Panc1 (cell line): Measurements from ENCODE around the gene EEF1AKMT1. TPM values are rescaled to one million over a fixed set of nuclear protein-coding genes. Genes with fewer than 3 reads are reported as not detected.

Source experiments
- ATAC-seq: fragments of 200-7000 bp; cut with Tn5 transposase; 2 replicates; pipeline ENCODE4 v1.9.1; 2020; ENCODE audit warnings: mild to moderate bottlenecking, moderate library complexity
- BruUV-seq: library from RNA; stranded (reverse); fragments of 400-500 nt; replicated peaks from 2 replicates; lab custom pipeline; 2021; lab: Mats Ljungman, UMichigan
- CTCF ChIA-PET: fragments of 300-600 bp; sonication (Branson Sonifier 250); formaldehyde crosslinking; loops from one replicate; lab custom pipeline; 2022; ENCODE audit warnings: antibody characterized with exemption; lab: Charles Lee
- POLR2A ChIA-PET: fragments of 300-600 bp; sonication (Branson Sonifier 250); formaldehyde crosslinking; loops from one replicate; lab custom pipeline; 2022; ENCODE audit warnings: antibody characterized with exemption; lab: Charles Lee
- DNase-seq: peaks from one replicate; pipeline ENCODE4 v3.0.0-alpha.2; 2010; ENCODE audit warnings: low read depth, low spot score
- H3K27ac ChIP-seq: 2 replicates; pipeline ENCODE4 v1.5.1; 2011; ENCODE audit warnings: mild to moderate bottlenecking, low read length, inconsistent platforms
- H3K27me3 ChIP-seq: fragments of 200-500 bp; sonication (Bioruptor generic); 2 replicates; pipeline ENCODE4 v1.6.0; 2014; ENCODE audit warnings: low read length, inconsistent platforms; ENCODE audit not compliant: control insufficient read depth, insufficient read depth
- H3K36me3 ChIP-seq: fragments of 200-500 bp; sonication (Bioruptor generic); 2 replicates; pipeline ENCODE4 v1.5.1; 2014; ENCODE audit warnings: inconsistent platforms, mild to moderate bottlenecking, low read length, moderate library complexity; ENCODE audit not compliant: control insufficient read depth, insufficient read depth
- H3K4me1 ChIP-seq: 2 replicates; pipeline ENCODE4 v1.5.1; 2011; ENCODE audit warnings: inconsistent platforms, mild to moderate bottlenecking, low read length, moderate library complexity; ENCODE audit not compliant: control insufficient read depth, insufficient read depth
- H3K4me3 ChIP-seq, 2 experiments: 2 replicates each; pipeline ENCODE4 v1.5.1; 2011 to 2012; ENCODE audit warnings: low read depth in 2 of 2, low read length in 2 of 2, mild to moderate bottlenecking in 2 of 2, inconsistent platforms in 1 of 2, moderate library complexity in 1 of 2
- H3K9me3 ChIP-seq: fragments of 200-500 bp; sonication (Bioruptor generic); 2 replicates; pipeline ENCODE4 v1.5.1; 2014; ENCODE audit warnings: low read depth, mild to moderate bottlenecking, inconsistent platforms, low read length, moderate library complexity; ENCODE audit not compliant: control insufficient read depth, insufficient read depth
- POLR2AphosphoS5 ChIP-seq: IDR thresholded peaks from 2 replicates; pipeline ENCODE4 v1.6.1; 2012; ENCODE audit warnings: mild to moderate bottlenecking, low read depth, low read length, moderate library complexity
- SIN3A ChIP-seq: IDR thresholded peaks from 2 replicates; pipeline ENCODE4 v1.6.1; 2012; ENCODE audit warnings: low read depth, mild to moderate bottlenecking, low read length, moderate library complexity, borderline replicate concordance; ENCODE audit not compliant: insufficient read depth
- TCF7L2 ChIP-seq: IDR thresholded peaks from 2 replicates; pipeline ENCODE4 v1.6.1; 2011; ENCODE audit warnings: mild to moderate bottlenecking, low read depth, low read length, inconsistent platforms
- in situ Hi-C: cut with HindIII; loops from 2 replicates; pipeline ENCODE4 v1.10.0; 2016; ENCODE audit warnings: low sequenced_read_pairs, low pct_unique_long_range_greater_than_20kb
- intact Hi-C: fragments of 100-400 bp; cut with micrococcal nuclease; formaldehyde crosslinking; loops from one replicate; pipeline ENCODE4 v1.10.0; 2022; ENCODE audit not compliant: unreplicated experiment
- total RNA-seq: library from RNA; stranded (reverse); gene quantifications from one replicate; pipeline ENCODE4 v1.2.1, GENCODE V29; 2021; ENCODE audit not compliant: unreplicated experiment
- TF ChIP-seq, protein P1 (sequence below), 2 experiments: IDR thresholded peaks; 2 replicates each; pipeline ENCODE4 v1.6.1; 2011 to 2012; ENCODE audit warnings: low read depth in 2 of 2, control low read depth in 1 of 2, low read length in 1 of 2, mild to moderate bottlenecking in 1 of 2, moderate library complexity in 1 of 2; ENCODE audit not compliant: insufficient read depth in 1 of 2
- TF ChIP-seq, protein P2 (sequence below): fragments of 450-650 bp; IDR thresholded peaks from 2 replicates; pipeline ENCODE4 v1.5.1; 2017; ENCODE audit warnings: mild to moderate bottlenecking

The EEF1AKMT1 gene
- total RNA-seq, 1 experiment from 2014 or later: 5.4 TPM

DNA sequence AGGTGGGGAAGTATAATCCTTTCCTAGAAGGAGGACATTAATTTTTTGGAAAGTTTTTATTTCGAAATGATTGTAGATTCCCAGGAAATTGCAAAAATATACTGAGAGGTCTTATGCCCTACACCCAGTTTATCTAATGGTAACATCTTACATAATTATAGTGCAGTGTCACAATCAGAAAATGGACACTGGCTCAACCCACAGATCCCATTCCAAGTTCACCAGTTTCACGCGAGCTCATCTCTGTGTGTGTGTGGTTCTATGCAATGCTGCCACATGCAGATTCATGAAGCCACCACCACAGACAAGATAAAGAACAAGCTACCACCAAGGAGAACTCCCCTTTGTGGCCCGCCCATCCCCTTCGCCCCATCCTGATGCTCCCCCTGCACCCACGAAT lies 45.9 kb downstream of the EEF1AKMT1 start:
- H3K4me3 ChIP-seq: no peak overlapping the region
- no peak overlapping the region for H3K27ac ChIP-seq
- DNase-seq (no peak), ATAC-seq (no peak)
- intact Hi-C loops: no loop called here
- no peaks in the 10 kb centered on the region for H3K4me1 ChIP-seq
- POLR2A ChIA-PET: no interaction called here
- CTCF ChIA-PET: no interaction called here
- BruUV-seq: no TSS peak
- in situ Hi-C loops: no loop called here
- H3K9me3 ChIP-seq: no peaks in the 10 kb centered on the region
- TF ChIP-seq, protein P1, sequence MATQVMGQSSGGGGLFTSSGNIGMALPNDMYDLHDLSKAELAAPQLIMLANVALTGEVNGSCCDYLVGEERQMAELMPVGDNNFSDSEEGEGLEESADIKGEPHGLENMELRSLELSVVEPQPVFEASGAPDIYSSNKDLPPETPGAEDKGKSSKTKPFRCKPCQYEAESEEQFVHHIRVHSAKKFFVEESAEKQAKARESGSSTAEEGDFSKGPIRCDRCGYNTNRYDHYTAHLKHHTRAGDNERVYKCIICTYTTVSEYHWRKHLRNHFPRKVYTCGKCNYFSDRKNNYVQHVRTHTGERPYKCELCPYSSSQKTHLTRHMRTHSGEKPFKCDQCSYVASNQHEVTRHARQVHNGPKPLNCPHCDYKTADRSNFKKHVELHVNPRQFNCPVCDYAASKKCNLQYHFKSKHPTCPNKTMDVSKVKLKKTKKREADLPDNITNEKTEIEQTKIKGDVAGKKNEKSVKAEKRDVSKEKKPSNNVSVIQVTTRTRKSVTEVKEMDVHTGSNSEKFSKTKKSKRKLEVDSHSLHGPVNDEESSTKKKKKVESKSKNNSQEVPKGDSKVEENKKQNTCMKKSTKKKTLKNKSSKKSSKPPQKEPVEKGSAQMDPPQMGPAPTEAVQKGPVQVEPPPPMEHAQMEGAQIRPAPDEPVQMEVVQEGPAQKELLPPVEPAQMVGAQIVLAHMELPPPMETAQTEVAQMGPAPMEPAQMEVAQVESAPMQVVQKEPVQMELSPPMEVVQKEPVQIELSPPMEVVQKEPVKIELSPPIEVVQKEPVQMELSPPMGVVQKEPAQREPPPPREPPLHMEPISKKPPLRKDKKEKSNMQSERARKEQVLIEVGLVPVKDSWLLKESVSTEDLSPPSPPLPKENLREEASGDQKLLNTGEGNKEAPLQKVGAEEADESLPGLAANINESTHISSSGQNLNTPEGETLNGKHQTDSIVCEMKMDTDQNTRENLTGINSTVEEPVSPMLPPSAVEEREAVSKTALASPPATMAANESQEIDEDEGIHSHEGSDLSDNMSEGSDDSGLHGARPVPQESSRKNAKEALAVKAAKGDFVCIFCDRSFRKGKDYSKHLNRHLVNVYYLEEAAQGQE (IDR thresholded peaks at IDR 0.05; ENCODE audit: insufficient read depth in 1 of 2, low read depth in 2 of 2, low read length in 1 of 2): no peak
- TF ChIP-seq TCF7L2 (no peak), POLR2AphosphoS5 (no peak), SIN3A (no peak)
- TF ChIP-seq, protein P2, sequence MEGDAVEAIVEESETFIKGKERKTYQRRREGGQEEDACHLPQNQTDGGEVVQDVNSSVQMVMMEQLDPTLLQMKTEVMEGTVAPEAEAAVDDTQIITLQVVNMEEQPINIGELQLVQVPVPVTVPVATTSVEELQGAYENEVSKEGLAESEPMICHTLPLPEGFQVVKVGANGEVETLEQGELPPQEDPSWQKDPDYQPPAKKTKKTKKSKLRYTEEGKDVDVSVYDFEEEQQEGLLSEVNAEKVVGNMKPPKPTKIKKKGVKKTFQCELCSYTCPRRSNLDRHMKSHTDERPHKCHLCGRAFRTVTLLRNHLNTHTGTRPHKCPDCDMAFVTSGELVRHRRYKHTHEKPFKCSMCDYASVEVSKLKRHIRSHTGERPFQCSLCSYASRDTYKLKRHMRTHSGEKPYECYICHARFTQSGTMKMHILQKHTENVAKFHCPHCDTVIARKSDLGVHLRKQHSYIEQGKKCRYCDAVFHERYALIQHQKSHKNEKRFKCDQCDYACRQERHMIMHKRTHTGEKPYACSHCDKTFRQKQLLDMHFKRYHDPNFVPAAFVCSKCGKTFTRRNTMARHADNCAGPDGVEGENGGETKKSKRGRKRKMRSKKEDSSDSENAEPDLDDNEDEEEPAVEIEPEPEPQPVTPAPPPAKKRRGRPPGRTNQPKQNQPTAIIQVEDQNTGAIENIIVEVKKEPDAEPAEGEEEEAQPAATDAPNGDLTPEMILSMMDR: no peak
- H3K27me3 ChIP-seq: no peaks in the 10 kb centered on the region
- H3K36me3 ChIP-seq: no peaks in the 10 kb centered on the region

DNA sequence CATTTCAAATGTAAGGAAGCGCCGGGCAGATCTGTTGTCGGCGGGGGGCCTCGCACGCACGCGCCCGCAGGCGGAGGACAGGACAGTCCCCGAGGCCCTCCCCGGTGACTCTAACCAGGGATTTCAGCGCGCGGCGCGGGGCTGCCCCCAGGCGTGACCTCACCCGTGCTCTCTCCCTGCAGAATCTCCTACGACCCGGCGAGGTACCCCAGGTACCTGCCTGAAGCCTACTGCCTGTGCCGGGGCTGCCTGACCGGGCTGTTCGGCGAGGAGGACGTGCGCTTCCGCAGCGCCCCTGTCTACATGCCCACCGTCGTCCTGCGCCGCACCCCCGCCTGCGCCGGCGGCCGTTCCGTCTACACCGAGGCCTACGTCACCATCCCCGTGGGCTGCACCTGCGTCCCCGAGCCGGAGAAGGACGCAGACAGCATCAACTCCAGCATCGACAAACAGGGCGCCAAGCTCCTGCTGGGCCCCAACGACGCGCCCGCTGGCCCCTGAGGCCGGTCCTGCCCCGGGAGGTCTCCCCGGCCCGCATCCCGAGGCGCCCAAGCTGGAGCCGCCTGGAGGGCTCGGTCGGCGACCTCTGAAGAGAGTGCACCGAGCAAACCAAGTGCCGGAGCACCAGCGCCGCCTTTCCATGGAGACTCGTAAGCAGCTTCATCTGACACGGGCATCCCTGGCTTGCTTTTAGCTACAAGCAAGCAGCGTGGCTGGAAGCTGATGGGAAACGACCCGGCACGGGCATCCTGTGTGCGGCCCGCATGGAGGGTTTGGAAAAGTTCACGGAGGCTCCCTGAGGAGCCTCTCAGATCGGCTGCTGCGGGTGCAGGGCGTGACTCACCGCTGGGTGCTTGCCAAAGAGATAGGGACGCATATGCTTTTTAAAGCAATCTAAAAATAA lies 52.1 kb downstream of the EEF1AKMT1 start:
- no peaks in the 10 kb centered on the region for H3K27me3 ChIP-seq
- intact Hi-C loops (no loop called here), in situ Hi-C loops (no loop called here)
- ATAC-seq (no peak), DNase-seq (no peak)
- ChIA-PET POLR2A (no interaction called here), CTCF (no interaction called here)
- no peaks in the 10 kb centered on the region for H3K4me1 ChIP-seq
- H3K36me3 ChIP-seq: no peaks in the 10 kb centered on the region
- TF ChIP-seq TCF7L2: no peak
- no peak for TF ChIP-seq SIN3A
- TF ChIP-seq POLR2AphosphoS5: no peak
- TF ChIP-seq, protein P1 (IDR thresholded peaks at IDR 0.05; ENCODE audit: insufficient read depth in 1 of 2, low read depth in 2 of 2, low read length in 1 of 2): no peak
- BruUV-seq: no TSS peak
- H3K9me3 ChIP-seq: no peaks in the 10 kb centered on the region
- H3K4me3 ChIP-seq: no peak overlapping the region; a peak in 1 of 4 replicates
- no peak overlapping the region for H3K27ac ChIP-seq
